Naive thymus-derived CD8-positive, alpha-beta T cell (primary cell): ENCODE data around the gene CHAC2. TPM values are rescaled to one million over a fixed set of nuclear protein-coding genes. Genes with fewer than 3 reads are reported as not detected.

Experiments used
- ATAC-seq, 2 donors: fragments of 150-1000 bp; cut with Tn5 transposase in 1 of 2; sonication (Bioruptor Pico), chemical (Tn5 transposase) in 1 of 2; 1 replicate in 1 of 2; 2 replicates in 1 of 2; pipeline ENCODE4 v1.10.0; 2021; ENCODE audit warnings: mild to moderate bottlenecking in 2 of 2, moderate library complexity in 2 of 2
- POLR2A ChIA-PET: fragments of 350-600 bp; sonication (Branson Sonifier 250); formaldehyde crosslinking; loops from one replicate; lab custom pipeline; 2021; ENCODE audit warnings: antibody characterized with exemption; lab: Charles Lee
- DNase-seq, 10 donors: peaks; one replicate each; pipeline versions ENCODE4 v3.0.0 to v3.0.0-alpha.2; 2020 to 2022
- H3K27ac Mint-ChIP-seq, 10 donors: one replicate each; pipeline ENCODE4 v1.8.0; 2020 to 2022; ENCODE audit warnings: mild to moderate bottlenecking in 10 of 10, mixed read lengths in 10 of 10, moderate library complexity in 4 of 10, inconsistent platforms in 1 of 10
- H3K27me3 Mint-ChIP-seq, 5 donors: one replicate each; pipeline ENCODE4 v1.8.0; 2021 to 2022; ENCODE audit warnings: mixed read lengths in 5 of 5
- H3K36me3 Mint-ChIP-seq, 3 donors: one replicate each; pipeline ENCODE4 v1.8.0; 2020 to 2022; ENCODE audit warnings: mixed read lengths in 3 of 3, mild to moderate bottlenecking in 2 of 3, inconsistent platforms in 1 of 3
- H3K4me1 Mint-ChIP-seq, 4 donors: one replicate each; pipeline ENCODE4 v1.8.0; 2021 to 2022; ENCODE audit warnings: mixed read lengths in 4 of 4
- H3K4me3 Mint-ChIP-seq, 10 donors: one replicate each; pipeline ENCODE4 v1.8.0; 2020 to 2022; ENCODE audit warnings: mild to moderate bottlenecking in 10 of 10, mixed read lengths in 10 of 10, moderate library complexity in 6 of 10, inconsistent platforms in 1 of 10
- H3K9me3 Mint-ChIP-seq, 9 donors: one replicate each; pipeline ENCODE4 v1.8.0; 2020 to 2022; ENCODE audit warnings: mixed read lengths in 9 of 9, mild to moderate bottlenecking in 3 of 9, inconsistent platforms in 1 of 9, moderate library complexity in 1 of 9
- polyA plus RNA-seq, 3 donors: library from polyadenylated mRNA; unstranded; fragments of 300-500 nt; fragmentation: Illumina TruSeq; gene quantifications; one replicate each; pipeline ENCODE4 v1.2.3, GENCODE V29; 2021
- total RNA-seq, 8 experiments: library from RNA in 2 of 8; stranded (reverse) in 2 of 8; gene quantifications; one replicate each; pipeline ENCODE4 v1.2.3 and lab custom pipeline; 2021 to 2026

CHAC2 gene
- total and polyA plus RNA-seq, 5 experiments from 2014 or later = 1.5 to 5.4 (median 4.0) TPM

DNA sequence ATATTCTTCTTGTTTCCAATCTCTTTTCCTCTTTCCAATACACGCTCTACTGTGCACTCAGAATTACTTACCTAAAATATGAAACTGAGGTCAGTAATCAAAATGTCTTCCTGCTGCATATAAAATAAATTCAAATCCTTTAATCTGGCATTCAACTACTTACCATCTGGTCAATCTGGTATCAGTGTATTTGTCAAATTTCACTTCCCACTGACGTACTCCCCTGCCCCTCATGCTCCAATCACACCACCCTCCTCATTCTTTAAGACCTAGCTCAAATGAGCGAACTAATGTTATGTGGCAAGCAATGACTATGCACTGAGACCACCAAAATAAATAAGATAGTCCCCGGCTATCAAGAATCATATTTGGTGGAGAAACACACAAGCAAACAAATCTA is 12.5 kb downstream of the CHAC2 start:
- Mint-ChIP-seq H3K4me1 (peaks cover 24 to 59% (median 50%) of the 10 kb centered on the region in 4 donors), H3K36me3 (peaks cover 0 to 60% (median 19%) of the 10 kb centered on the region in 3 donors), H3K9me3 (no peaks in the 10 kb centered on the region), H3K27ac (peak overlapping the region in 2 of 10 donors; percentile 64 to 65), H3K4me3 (no peak overlapping the region), H3K27me3 (no peaks in the 10 kb centered on the region)
- DNase-seq (no peak), ATAC-seq (no peak)
- POLR2A ChIA-PET = no interaction called here

DNA sequence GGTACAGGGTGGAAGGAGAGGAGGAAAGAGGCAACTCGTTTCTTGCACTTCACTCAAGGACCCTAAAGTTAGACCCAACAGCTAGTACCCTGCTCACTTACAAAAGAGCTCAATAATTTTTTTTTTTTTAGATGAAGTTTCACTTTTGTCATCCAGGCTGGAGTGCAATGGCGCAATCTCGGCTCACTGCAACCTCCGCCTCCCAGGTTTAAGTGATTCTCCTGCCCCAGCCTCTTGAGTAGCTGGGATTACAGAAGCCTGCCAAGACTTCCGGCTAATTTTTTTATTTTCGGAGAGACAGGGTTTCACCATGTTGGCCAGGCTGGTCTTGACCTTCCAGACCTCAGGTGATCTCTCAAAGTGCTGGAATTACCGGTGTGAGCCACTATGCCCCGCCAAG is 15.1 kb downstream of the CHAC2 start:
- POLR2A ChIA-PET = no interaction called here
- Mint-ChIP-seq H3K27ac (peak overlapping the region in 2 of 10 donors; percentile 22 to 37), H3K36me3 (peaks cover 0 to 47% (median 15%) of the 10 kb centered on the region in 3 donors), H3K9me3 (no peaks in the 10 kb centered on the region), H3K27me3 (no peaks in the 10 kb centered on the region), H3K4me1 (peaks cover 24 to 64% (median 55%) of the 10 kb centered on the region in 4 donors), H3K4me3 (no peak overlapping the region)
- DNase-seq (no peak), ATAC-seq (no peak)

DNA sequence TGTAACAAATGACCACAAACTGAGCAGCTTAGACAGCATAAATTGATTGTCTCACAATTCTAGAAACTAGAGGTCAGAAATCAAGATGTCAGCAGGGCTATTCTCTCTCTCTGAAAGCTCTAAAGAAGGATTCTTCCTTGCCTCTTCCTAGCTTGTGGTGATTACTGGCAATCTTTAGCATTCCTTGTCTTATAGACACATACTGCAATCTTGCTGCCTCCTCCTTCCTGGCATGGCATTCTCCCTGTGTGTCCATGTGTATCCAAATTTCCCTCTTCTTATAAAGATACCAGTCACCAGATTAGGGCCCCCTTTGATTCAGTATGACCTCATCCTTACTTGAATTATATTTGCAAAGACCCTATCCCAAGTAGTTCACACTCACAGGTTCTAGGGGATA is 16.8 kb downstream of the CHAC2 start:
- POLR2A ChIA-PET = interaction anchor here (1.3 kb wide), 1 partner anchor 17 kb away, joined by 4 read pairs; no protein-coding TSS in a partner anchor
- Mint-ChIP-seq H3K4me1 (peaks cover 23 to 67% (median 56%) of the 10 kb centered on the region in 4 donors), H3K4me3 (peak overlapping the region; percentile 90 to 99 (median 96)), H3K27ac (peak overlapping the region in 9 of 10 donors; percentile 6 to 99 (median 45)), H3K27me3 (no peaks in the 10 kb centered on the region), H3K9me3 (no peaks in the 10 kb centered on the region), H3K36me3 (peaks cover 0 to 36% (median 6%) of the 10 kb centered on the region in 3 donors)
- DNase-seq (no peak), ATAC-seq (no peak)

DNA sequence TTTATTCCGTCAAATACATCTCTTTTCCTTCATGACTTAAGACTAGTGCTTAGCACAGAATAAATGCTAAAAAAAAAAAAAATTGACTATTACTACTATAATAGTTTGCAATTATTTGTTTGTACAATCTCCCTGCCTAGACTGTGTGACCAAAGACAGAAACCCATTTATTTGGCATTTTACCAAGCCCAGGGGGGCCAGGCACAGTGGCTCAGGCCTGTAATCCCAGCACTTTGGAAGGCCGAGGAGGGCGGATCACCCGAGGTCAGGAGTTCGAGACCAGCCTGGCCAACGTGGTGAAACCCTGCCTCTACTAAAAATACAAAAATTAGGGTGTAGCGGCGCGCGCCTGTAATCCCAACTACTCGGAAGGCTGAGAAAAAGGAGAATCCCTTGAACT is 17.8 kb downstream of the CHAC2 start:
- Mint-ChIP-seq H3K9me3 (no peaks in the 10 kb centered on the region), H3K27ac (peak overlapping the region in 8 of 10 donors; percentile 25 to 99 (median 88)), H3K36me3 (peaks cover 0 to 28% (median 2%) of the 10 kb centered on the region in 3 donors), H3K4me3 (peak overlapping the region; percentile 90 to 99 (median 96)), H3K27me3 (no peaks in the 10 kb centered on the region), H3K4me1 (peaks cover 21 to 68% (median 54%) of the 10 kb centered on the region in 4 donors)
- DNase-seq = no peak
- POLR2A ChIA-PET = interaction anchor here (0.5 to 2.0 kb wide), 3 partner anchors 18 to 1193 kb away, joined by 3 to 34 read pairs (median 4); partner anchors contain the start of gene CHAC2
- ATAC-seq = no peak

DNA sequence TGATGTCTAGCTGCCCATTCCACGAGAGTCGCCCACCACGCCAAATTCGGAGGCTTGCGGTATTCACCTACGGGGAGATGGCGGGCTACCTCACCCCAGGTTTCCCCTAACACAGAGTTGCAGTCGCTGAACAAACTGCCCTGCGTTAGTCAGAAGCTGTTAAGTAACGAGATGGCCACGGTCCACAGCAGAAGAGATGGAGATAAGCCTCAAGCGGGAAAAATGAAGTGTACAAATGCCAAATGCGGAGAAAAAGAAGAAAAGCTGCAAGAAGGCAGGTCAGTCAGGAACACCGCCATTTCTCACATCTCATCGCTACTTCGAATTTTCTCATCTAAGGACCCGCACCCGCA is 18.7 kb downstream of the CHAC2 start:
- Mint-ChIP-seq H3K4me3 (peak overlapping the region; percentile 90 to 99 (median 96)), H3K9me3 (no peaks in the 10 kb centered on the region), H3K36me3 (peaks cover 0 to 20% (median 2%) of the 10 kb centered on the region in 3 donors), H3K4me1 (peaks cover 23 to 72% (median 55%) of the 10 kb centered on the region in 4 donors), H3K27me3 (no peaks in the 10 kb centered on the region), H3K27ac (peak overlapping the region; percentile 91 to 99 (median 96))
- DNase-seq = peak in 5 of 10 donors; percentile 7 to 63 (median 16)
- ATAC-seq = peak; percentile 27 to 41
- POLR2A ChIA-PET = interaction anchor here (0.5 to 2.0 kb wide), 4 partner anchors 10 to 1171 kb away, joined by 3 to 34 read pairs (median 4); partner anchors contain the start of gene CHAC2

DNA sequence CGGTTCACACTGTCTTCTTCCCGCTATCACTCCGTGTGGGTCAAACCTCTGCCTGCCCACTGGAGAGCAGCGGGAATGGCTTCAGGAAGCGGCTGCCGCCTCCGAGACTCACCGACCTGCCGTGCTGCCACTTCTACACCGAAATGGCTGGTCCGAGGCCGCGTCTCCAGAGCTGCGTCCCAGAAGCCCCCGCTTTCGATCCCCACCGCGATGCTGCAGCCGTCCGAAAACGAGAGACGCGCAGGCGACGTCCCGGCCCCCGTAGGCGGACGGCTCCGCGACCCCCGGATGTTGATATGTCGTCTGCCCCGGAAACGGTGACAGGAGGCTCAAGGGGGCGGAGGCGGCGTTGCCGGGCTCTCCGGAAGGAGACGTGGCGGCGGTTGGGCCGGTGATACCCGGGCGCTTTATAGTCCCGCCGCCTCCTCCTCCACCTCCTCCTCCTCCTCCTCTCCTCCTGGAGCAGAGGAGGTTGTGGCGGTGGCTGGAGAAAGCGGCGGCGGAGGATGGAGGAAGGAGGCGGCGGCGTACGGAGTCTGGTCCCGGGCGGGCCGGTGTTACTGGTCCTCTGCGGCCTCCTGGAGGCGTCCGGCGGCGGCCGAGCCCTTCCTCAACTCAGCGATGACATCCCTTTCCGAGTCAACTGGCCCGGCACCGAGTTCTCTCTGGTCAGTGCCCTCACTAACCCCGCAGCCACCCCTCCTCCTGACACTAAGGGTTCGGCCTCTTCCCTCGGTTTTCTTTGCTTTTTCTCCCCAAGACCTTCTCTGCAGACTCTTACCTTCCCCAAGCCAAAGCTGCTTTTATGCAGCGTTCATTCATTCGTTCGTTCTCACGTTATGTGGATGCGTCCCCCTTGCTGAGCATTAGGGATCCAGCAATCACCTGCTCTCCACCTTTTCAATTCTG is 19.4 kb downstream of the CHAC2 start, which contains the start of the genes ASB3 and ERLEC1:
Gene ASB3 (minus strand): TSS at position 249 of the 909 bp plus-strand sequence. CDS start 21,381 bp downstream, outside the sequence.
Gene ERLEC1 (plus strand): TSS at position 340 of the 909 bp plus-strand sequence. CDS start 167 bp downstream, at position 507.
- peaks cover 23 to 71% (median 54%) of the 10 kb centered on the region in 4 donors for H3K4me1 Mint-ChIP-seq
- peak within 1 kb of the TSS; percentile 90 to 99 (median 96) for H3K4me3 Mint-ChIP-seq

DNA sequence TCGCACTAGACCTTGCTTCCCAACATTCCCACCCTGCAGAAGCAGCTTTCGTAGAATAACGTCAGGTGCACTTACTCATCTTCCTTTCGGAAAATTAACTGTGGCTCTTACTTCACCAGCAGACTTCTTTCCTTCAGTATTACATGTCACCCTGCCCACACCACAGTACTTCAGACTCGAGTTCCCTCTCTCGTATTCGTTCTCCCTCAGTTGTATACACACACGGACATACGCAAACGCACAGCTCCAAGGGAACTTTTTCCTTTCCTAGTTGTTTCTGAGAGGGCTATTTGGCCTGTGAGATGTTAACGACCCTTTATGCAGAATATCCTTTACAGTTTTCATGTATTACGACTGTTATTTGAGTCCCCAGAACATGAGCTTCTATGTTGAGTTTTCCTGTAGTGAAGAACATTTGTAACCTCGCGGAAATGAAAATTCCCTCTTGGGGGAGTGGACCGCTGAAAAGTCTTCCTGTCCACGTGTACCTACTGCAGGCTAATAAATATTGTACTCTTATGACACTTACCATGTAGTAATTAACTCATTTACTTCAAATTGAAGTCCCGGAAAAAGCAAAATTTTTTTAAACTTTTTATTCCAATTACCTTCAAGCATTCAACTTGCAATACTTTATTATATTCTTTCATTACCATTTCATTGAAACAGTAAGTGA is 20.1 kb downstream of the CHAC2 start:
- ATAC-seq (no peak), DNase-seq (peak in 1 of 10 donors; percentile 10)
- POLR2A ChIA-PET = interaction anchor here (0.6 to 2.0 kb wide), 4 partner anchors 8 to 47 kb away, joined by 4 to 34 read pairs (median 6); partner anchors contain the start of gene CHAC2
- H3K4me3 Mint-ChIP-seq = peak overlapping the region; percentile 90 to 99 (median 96)
- H3K27ac Mint-ChIP-seq = peak overlapping the region; percentile 91 to 99 (median 96)
- H3K4me1 Mint-ChIP-seq = peaks cover 20 to 70% (median 49%) of the 10 kb centered on the region in 4 donors
- H3K36me3 Mint-ChIP-seq = peaks cover 0 to 6% (median 0%) of the 10 kb centered on the region in 3 donors
- no peaks in the 10 kb centered on the region for H3K27me3 Mint-ChIP-seq
- no peaks in the 10 kb centered on the region for H3K9me3 Mint-ChIP-seq

More for the DNA sequence above, 19.4 kb downstream of the CHAC2 start, which contains the start of the genes ASB3 and ERLEC1:
- Mint-ChIP-seq H3K9me3 (no peaks in the 10 kb centered on the region), H3K27me3 (no peaks in the 10 kb centered on the region), H3K27ac (peak within 1 kb of the TSS; percentile 91 to 99 (median 96)), H3K36me3 (peaks cover 0 to 14% (median 0%) of the 10 kb centered on the region in 3 donors)
- DNase-seq = peak; percentile 78 to 94 (median 88)
- peak; percentile 88 to 92 for ATAC-seq
- POLR2A ChIA-PET = interaction anchor here (0.6 to 2.0 kb wide), 5 partner anchors 9 to 48 kb away, joined by 4 to 34 read pairs (median 4); partner anchors contain the start of gene CHAC2

DNA sequence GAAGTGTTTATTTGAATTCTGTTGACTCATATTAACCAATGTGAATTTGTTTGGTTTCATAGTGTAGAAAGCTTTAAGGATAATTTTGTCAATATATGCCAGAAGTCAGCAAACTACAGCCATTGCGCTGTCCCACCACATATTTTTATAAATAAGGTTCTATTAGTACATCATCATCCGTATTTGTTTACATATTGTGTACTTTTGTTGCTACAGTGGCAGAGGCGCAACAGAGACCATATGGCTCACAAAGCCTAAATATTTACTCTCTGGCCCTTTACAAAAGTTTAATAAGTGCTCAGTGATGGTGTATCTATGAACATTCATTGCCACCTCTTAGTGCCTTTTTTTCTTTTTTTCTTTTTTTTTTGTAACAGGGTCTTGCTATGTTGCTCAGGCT is 25.7 kb downstream of the CHAC2 start:
- DNase-seq (no peak), ATAC-seq (no peak)
- peaks cover 4 to 32% (median 13%) of the 10 kb centered on the region in 4 donors for H3K4me1 Mint-ChIP-seq
- peaks cover 0 to 40% (median 7%) of the 10 kb centered on the region in 3 donors for H3K36me3 Mint-ChIP-seq
- H3K4me3 Mint-ChIP-seq = no peak overlapping the region
- no peaks in the 10 kb centered on the region for H3K27me3 Mint-ChIP-seq
- H3K27ac Mint-ChIP-seq = peak overlapping the region in 3 of 10 donors; percentile 26 to 47 (median 29)
- POLR2A ChIA-PET = interaction anchor here (0.7 kb wide), 1 partner anchor 873 kb away, joined by 3 read pairs; no protein-coding TSS in a partner anchor
- H3K9me3 Mint-ChIP-seq = no peaks in the 10 kb centered on the region

DNA sequence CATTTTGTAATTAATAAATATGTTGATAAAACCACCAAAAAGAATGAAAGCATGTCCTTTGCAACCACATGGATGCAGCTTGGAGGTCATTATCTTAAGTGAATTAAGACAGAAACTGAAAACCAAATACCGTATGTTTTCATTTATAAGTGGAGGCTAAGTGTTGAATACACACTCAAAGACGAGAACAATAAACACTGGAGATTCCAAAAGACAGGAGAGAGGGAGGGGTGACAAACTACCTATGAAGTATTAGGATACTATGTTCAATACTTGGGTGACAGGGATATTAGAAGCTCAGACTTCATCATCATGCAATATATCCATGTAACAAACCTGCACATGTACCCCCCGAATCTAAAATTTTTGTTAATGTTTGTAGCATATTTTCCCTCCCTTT is 26.2 kb downstream of the CHAC2 start:
- no peak for ATAC-seq
- Mint-ChIP-seq H3K36me3 (peaks cover 0 to 44% (median 7%) of the 10 kb centered on the region in 3 donors), H3K27me3 (no peaks in the 10 kb centered on the region), H3K9me3 (no peaks in the 10 kb centered on the region), H3K27ac (peak overlapping the region in 3 of 10 donors; percentile 26 to 47 (median 29)), H3K4me3 (no peak overlapping the region), H3K4me1 (peaks cover 0 to 26% (median 9%) of the 10 kb centered on the region in 4 donors)
- DNase-seq = no peak
- POLR2A ChIA-PET = no interaction called here

DNA sequence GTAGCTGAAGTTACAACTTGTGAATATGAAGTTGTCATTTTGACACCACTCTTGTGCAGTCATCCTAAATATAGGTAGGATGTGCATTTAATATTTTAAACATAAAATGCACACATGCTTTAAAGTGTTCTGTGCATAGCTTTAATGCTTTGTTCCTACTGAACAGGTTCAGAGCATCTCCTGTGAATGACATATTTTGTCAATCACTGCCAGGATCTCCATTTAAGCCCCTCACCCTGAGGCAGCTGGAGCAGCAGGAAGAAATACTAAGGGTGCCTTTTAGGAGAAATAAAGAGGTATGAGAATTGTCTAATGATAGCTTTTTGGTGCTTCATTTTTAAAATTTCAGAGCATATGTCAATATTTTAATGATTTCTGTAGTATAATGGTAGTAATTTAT is 33.9 kb downstream of the CHAC2 start:
- no peak overlapping the region for H3K27ac Mint-ChIP-seq
- no peaks in the 10 kb centered on the region for H3K9me3 Mint-ChIP-seq
- POLR2A ChIA-PET = interaction anchor here (0.7 kb wide), 1 partner anchor 576 kb away, joined by 3 read pairs; no protein-coding TSS in a partner anchor
- ATAC-seq = no peak
- no peak overlapping the region for H3K4me3 Mint-ChIP-seq
- H3K36me3 Mint-ChIP-seq = peaks cover 7 to 80% (median 9%) of the 10 kb centered on the region in 3 donors
- H3K4me1 Mint-ChIP-seq = peaks cover 0 to 2% (median 0%) of the 10 kb centered on the region in 4 donors
- H3K27me3 Mint-ChIP-seq = no peaks in the 10 kb centered on the region
- DNase-seq = no peak

DNA sequence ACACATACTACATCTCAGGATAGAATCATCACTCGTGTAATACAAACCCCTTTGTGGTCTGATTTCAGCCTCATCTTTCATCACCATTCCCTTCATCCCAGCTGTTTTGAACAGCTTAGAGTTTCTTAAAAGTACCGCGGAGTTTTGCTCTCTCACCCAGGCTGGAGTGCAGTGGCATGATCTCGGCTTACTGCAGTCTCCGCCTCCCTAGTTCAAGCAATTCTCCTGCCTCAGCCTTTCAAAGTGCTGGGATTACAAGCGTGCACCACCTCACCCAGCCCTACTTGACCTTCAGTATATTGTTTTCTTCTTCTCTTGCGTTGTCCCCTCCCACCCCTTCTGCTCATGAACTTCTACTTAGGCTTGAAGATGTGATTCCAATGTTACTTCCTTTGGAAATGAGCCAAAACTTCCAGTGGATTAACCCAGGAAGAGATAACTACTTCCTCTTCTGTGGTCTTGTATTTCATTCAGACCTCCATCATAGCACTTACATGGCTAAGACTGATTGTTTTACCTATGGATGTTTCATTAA is 35.1 kb downstream of the CHAC2 start:
- ATAC-seq (no peak), DNase-seq (no peak)
- peaks cover 0 to 5% (median 0%) of the 10 kb centered on the region in 4 donors for H3K4me1 Mint-ChIP-seq
- no peak overlapping the region for H3K4me3 Mint-ChIP-seq
- no peaks in the 10 kb centered on the region for H3K27me3 Mint-ChIP-seq
- no peaks in the 10 kb centered on the region for H3K9me3 Mint-ChIP-seq
- POLR2A ChIA-PET = no interaction called here
- H3K36me3 Mint-ChIP-seq = peaks cover 7 to 86% (median 12%) of the 10 kb centered on the region in 3 donors
- peak overlapping the region in 4 of 10 donors; percentile 0 to 29 (median 20) for H3K27ac Mint-ChIP-seq
